T47D (cell line): Measurements from ENCODE around the gene WEE2.

ENCODE experiments used
- DNase-seq, 2 experiments: peaks; one replicate each; pipeline versions ENCODE4 v3.0.0 to v3.0.0-alpha.2; 2011 to 2012; ENCODE audit warnings: low read depth in 1 of 2, low spot score in 1 of 2
- JUND ChIP-seq: IDR thresholded peaks from 2 replicates; pipeline ENCODE4 v1.6.1; 2012; ENCODE audit warnings: low read depth
- in situ Hi-C: cut with HindIII; loops from 2 replicates; pipeline ENCODE4 v1.10.0; 2016; ENCODE audit warnings: low sequenced_read_pairs, low pct_unique_long_range_greater_than_20kb

WEE2 gene

DNA sequence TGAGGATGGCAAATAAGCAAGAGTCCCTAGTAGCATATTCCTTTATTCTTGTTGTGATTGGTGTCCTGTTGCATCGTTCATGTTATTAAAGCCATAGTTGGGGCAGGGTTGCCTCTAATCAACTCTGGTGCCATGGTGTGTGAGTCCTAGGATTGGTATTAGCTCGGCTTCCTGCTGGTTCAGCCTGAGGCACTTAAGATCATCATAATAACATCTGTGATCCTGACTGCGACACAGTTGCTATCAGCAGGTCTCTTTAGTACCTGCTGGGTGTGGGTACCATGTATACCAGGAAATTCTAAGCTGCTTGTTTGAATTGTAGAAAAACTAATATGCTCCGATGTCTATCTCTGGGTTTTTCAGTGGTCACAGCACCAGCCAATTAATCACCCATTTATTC is 1.6 kb downstream of the WEE2 start:
- in situ Hi-C loops: no loop called here
- DNase-seq: no peak
- no peak for TF ChIP-seq JUND

DNA sequence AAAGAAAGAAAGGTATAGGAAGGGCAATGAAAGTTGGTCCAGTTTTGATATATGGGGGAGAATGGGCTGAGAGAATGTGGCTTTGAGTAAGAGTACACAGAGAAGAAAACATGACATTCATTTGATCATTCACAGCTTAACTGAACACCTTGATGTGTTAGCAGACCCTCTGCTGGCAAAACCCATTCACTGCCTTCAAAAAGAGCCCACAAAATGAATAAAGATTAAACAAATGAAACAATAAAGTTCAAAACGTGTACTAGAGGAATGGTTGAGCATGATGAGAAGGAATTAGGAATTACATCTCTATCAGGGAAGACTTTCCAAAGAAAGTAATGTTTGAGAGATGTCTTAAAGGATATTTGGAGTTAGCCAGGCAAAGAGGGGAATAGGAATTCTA is 2.1 kb downstream of the WEE2 start:
- in situ Hi-C loops: no loop called here
- TF ChIP-seq JUND: no peak

DNA sequence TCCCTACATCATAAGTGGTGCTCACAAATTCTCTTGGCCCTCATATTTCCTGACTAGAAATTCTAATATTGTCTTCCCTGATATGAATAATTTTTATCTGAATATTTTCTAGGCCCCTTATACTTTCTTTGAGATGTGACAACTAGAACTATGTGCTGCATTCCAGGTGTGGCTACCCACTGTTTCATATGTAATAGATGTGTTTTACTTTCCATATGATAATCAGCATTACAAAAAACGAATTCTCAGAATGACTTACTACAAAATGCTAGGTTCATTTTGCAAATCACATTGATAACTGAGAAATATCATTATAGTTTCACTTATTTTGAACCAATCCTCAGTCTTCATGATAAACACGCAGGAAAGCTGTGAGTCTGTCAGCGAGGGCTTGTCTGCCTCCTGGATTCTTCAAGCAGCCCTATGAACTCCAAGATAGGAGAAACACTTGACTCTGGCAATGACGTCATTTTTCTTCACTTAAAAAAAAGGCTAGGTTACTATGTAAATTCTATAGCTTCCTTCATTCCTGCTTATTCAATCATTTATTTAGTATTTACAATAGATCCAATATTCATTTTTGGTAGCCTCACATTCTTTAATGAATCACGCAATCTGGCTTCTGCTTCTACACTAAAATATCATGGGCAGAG is 4.6 kb downstream of the WEE2 start:
- in situ Hi-C loops: no loop called here
- TF ChIP-seq JUND: no peak
- DNase-seq: no peak

More for the DNA sequence above, 2.1 kb downstream of the WEE2 start:
- no peak for DNase-seq

DNA sequence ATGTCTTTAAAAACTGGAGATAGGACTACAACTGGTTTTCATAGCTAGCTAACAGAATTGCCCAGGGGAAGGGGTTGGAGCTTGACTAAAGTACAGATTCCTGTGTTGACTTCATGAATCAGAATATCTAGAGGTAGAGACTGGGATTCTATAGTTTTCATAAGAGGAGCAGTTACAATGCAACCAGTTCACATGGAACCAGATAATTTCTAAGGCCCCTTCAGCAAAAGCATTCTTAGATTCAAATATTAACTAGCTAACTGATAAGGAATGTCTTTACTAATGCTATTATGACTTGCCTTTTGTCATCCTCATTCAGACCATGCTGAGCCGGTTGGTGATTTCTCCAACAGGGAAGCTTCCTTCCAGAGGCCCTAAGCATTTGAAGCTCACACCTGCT is 5.7 kb downstream of the WEE2 start:
- DNase-seq: no peak
- in situ Hi-C loops: no loop called here
- no peak for TF ChIP-seq JUND

DNA sequence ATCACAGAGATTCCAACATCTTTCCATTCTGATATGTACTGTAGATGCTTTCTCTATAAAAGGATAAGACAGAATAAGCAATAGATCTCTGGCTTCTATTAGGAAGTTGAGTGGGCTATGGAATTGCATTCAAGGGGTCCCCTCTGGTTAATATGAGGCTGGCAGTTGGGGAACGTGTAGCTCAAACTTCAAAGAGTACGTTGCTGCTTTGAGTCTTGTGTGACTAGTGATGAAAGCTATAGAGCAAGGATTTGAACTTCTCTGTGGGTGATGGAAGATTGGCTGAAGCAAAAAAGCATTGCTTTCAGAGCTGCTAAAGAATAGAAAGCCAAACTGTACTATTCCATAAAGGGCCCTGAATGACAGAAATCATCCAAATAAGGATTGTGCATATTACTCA is 6.4 kb downstream of the WEE2 start:
- in situ Hi-C loops: no loop called here
- TF ChIP-seq JUND: no peak
- no peak for DNase-seq

DNA sequence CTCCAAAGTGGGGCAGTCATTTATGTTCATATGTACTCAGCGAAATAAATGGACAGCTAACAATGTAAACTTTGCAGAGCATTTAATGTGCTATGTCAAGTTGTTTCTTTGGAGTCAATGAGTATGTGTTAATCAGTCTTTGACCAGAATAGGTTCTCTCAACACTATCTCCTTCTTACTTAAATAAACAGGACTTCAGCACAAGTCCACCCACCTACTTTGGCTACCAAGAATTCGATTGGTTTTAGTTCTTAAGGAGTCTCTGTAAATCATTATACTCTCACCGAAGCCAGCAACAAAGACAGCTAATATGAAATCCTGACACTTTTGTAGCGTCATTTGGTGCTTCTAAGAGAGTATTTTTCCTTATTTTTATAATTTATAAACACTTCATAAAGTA is 6.9 kb downstream of the WEE2 start:
- no peak for TF ChIP-seq JUND
- no peak for DNase-seq
- in situ Hi-C loops: no loop called here

DNA sequence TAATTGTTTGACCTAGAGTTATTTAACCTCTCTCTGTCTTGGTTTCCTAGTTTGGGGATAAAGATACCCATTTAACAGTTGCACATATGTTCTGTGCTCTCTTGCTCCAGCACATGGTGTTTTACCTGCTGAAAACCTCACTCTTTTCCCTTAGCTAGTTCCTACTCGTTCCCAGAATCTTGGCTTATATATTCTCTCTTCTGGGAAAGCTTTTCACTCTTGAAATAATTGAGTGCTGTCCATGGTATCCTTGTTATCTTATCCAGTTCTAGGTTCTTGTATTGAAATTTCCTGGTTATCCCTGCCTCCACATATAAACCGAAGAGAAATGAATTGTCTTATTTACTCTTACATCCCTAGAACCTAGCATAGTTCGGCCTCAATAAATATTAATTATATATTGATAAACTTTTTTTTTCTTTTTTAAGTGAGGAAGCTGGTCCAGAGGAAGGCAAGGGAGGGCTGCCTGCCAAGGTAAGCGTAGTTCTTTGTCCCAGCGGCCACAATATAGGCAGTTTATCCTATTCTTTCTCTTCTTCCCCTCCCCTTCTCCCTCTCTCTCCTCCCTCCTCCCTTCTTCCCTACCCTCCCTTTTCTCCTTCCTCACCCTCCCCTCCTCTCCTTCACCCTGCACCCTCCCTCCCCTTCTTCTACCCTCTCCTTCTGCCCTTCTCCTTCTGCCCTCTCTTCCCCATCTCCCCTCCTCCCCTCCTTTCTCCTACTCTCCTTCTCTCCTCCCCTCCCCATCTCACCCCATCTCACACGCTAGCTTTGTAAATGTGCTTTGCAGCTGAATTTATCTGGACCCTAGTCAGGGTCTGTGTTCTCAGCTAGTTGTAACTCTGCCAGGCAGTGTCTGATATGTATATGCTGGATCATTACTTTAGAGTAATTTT is 7.9 kb downstream of the WEE2 start:
- in situ Hi-C loops: no loop called here
- DNase-seq: no peak
- TF ChIP-seq JUND: no peak

DNA sequence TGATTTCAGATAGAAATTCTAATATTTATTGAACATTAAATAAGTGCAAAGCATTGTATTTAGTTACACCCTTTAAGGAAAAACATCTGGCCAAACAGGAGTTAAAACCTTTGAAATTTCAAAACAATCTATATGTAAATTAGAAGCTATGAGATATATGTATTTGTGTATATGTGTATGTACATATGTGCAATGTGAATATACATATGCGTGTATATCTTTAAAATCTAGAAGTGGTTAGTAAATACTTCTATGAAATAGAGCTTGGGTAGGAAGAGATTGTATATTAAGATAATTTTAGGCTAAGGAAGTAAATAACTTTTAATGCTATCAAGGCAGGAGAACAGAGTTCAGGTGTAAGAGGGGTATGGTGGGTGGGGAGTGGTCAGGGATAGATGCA is 9.3 kb downstream of the WEE2 start:
- DNase-seq: no peak
- in situ Hi-C loops: no loop called here

DNA sequence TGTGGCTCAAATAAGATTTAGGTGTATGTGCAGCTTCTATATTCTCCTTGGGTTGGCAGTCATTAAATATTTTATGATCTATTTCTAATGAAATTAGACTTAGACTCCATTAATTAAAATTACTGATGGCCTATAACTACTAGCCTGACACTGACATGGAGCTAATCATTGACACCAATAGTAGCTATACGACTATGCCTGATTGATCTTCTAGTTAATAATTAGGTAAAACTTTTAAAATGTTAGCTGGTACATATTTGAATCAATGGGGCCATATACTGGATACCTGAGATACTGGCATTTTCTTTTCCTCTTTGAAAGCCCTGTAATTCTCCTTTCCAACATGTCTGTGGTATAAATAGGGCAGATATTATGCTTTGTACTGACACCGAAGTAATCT is 14.4 kb downstream of the WEE2 start:
- TF ChIP-seq JUND: no peak
- no peak for DNase-seq
- in situ Hi-C loops: no loop called here

More for the DNA sequence above, 9.3 kb downstream of the WEE2 start:
- no peak for TF ChIP-seq JUND

DNA sequence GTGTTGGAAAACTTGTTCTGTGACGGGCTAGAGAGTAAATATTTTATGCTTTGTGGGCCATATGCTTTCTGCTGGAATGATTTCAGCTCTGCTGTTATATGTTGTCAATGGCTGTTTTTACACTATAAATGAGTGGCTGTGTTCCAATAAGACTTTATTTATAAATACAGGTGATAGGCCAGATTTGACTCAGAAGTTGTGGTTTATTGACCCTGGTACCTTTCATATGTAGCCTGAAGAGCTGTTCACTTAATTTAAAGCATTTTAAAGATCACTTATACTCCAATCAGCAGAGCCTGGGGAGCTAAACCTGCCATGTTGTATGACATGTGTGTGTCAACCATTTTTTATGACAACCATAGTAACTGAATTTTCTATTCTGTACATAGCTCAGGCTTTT is 20.9 kb downstream of the WEE2 start:
- DNase-seq: no peak
- in situ Hi-C loops: no loop called here
- no peak for TF ChIP-seq JUND

DNA sequence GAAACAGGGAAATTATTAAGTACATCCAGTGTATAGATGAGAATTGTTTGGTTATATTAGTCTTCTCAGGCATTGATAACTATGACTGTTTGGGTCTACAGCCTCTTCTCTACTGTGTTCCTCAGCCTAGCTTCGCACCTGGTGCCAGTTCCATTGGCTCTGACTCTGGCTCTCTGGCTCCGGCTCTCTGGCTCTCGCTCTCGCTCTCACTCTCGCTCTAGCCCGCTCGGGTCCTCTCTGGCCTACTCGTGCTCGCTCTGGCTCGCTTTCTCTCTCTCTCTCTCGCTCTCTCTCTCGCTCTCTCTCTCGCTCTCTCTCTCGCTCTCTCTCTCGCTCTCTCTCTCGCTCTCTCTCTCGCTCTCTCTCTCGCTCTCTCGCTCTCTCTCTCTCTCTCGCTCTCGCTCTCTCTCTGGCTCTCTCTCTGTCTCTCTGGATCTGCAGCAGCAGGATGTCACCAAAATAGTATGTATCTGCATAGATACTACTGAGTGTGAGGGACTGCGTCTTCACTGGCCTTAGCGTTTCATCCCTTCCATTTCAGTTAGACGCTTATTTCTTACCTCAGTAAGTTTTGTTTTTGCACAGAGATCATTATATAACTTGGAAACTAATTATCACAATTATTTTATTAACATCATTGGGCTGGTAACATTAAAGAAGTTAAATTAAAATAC is 23.5 kb downstream of the WEE2 start:
- no peak for TF ChIP-seq JUND
- in situ Hi-C loops: no loop called here
- no peak for DNase-seq

DNA sequence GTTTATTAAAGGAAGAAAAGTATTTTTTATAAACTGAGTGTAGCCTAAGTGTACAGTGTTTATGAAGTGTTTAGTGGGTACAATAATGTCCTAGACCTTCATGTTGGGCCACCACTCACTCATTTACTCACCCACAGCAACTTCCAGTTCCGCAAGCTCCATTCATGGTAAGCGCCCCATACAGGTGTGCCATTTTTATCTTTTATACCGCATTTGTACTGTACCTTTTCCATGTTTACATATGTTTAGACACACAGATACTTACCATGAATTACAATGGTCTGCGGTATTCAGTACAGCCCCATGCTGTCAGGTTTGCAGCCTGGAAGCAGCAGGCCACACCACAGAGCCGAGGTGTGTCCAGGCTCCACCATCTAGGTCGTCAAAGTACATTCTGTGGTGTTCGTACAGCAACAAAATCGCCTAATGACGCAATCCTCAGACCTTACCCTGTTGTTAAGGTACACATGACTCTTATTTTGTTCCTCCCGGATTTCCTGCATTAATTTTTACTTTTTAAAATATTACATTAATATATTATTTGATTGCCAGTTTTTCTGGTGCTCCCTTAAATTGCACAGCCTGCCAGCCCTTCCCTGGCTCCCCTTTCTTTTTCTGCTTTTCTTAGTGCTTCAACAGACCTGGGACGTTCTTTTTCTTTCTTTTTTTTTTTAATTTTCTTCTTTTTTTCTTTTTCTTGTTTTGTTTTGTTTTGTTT is 29.1 kb downstream of the WEE2 start:
- DNase-seq: peak in 1 of 2 experiments; percentile 33
- no peak for TF ChIP-seq JUND
- in situ Hi-C loops: no loop called here
